OCI-M2 (cell line): ENCODE measurements around the gene PGLYRP1.

Experiments used
- DNase-seq: peaks from one replicate; lab custom pipeline; 2025; ENCODE audit not compliant: unreplicated experiment; lab: John Stamatoyannopoulos, UW

PGLYRP1 gene

GRCh38 chr19:45971260-45971902 is 51.5 kb downstream of the PGLYRP1 start:
- DNase-seq: no peak

GRCh38 chr19:45969676-45970075 is 53.2 kb downstream of the PGLYRP1 start:
- DNase-seq: no peak
